ENCODE measurements around the gene RIMS1. TPM values are rescaled to one million over a fixed set of nuclear protein-coding genes. Genes with fewer than 3 reads are reported as not detected.

Gene RIMS1
- total RNA-seq, 1 donor from 2014 or later, result 466 TPM

GRCh38 chr6:72218125-72218524 lies 331.8 kb downstream of the RIMS1 start:
- DNase-seq (ENCODE audit: low spot score in 2 of 2), result peak in 1 of 2 donors; percentile 1
- FAIRE-seq, result no peak

GRCh38 chr6:72219536-72219935 lies 333.2 kb downstream of the RIMS1 start:
- no peak for DNase-seq (ENCODE audit: low spot score in 2 of 2)

GRCh38 chr6:72238021-72238420 lies 351.7 kb downstream of the RIMS1 start:
- DNase-seq (ENCODE audit: low spot score in 2 of 2), result no peak
- peak; percentile 70 for FAIRE-seq

More at GRCh38 chr6:72219536-72219935, 333.2 kb downstream of the RIMS1 start:
- peak; percentile 24 for FAIRE-seq

- DNase-seq (ENCODE audit: low spot score in 2 of 2) (no peak), FAIRE-seq (no peak)
Observed at GRCh38 chr6:72238900-72239299, 352.6 kb downstream of the RIMS1 start.

DNA sequence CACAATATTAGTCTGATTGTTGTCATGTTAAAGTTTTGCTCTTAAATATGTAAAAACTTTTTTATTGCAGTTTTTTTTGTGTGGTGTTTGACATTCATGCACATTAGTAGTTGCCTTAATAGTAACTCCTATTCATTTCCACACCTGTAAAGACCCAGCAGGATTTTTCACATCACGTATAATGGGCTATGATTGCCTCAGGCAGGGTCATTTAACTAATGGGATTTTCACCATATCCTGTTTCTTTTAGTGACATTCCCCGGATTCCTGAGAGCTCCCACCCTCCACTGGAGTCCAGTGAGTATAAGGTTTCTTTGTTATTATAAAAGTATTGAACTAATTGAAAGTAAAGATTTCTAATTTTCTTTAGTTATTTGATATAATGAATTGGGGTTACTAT lies 359.2 kb downstream of the RIMS1 start:
- DNase-seq (ENCODE audit: low spot score in 2 of 2), result no peak
- FAIRE-seq, result no peak

DNA sequence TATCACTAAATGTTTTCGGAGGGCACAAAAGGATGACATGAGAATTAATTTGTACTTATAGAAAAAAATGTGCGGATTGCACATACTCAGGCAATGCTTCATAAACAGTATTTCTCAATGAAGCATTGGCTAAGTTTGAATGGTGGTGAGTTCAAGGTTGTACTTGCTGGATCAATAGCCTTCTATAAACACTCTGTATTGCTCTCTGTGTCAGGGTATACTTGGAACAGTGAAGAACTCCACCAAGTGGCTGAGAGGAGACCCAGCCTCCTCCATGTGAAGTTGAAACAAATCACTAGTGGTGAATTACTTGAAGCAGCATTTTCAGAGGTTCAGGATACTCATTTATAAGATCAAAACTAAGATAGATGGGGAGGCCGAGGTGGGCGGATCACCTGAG lies 360.6 kb downstream of the RIMS1 start:
- DNase-seq (ENCODE audit: low spot score in 2 of 2), result no peak

DNA sequence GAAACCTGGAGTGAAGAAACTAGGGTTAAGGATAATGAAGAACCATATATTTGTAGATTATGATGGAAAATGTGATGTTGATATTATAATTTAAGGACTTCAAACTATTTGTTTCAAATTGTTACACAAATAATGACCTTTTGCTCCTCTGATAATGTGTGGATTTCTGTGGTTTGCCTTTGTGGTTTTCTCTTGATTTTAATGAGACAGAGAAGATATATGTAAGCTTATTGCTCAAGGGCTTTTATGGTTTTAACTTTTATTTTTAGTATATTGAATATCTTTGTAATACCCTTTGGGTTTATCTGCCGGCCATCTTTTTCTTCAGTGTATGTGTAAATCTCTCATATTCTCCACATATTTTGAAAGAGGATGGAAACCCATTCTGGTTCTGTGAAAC lies 362.3 kb downstream of the RIMS1 start:
- FAIRE-seq (no peak), DNase-seq (ENCODE audit: low spot score in 2 of 2) (no peak)

More for the DNA sequence above, 360.6 kb downstream of the RIMS1 start:
- no peak for FAIRE-seq

GRCh38 chr6:72250664-72251063 lies 364.3 kb downstream of the RIMS1 start:
- FAIRE-seq, result no peak
- no peak for DNase-seq (ENCODE audit: low spot score in 2 of 2)

GRCh38 chr6:72260489-72260888 lies 374.1 kb downstream of the RIMS1 start:
- no peak for FAIRE-seq
- no peak for DNase-seq (ENCODE audit: low spot score in 2 of 2)

GRCh38 chr6:72261554-72261953 lies 375.2 kb downstream of the RIMS1 start:
- DNase-seq (ENCODE audit: low spot score in 2 of 2) (no peak), FAIRE-seq (no peak)

- FAIRE-seq (no peak), DNase-seq (ENCODE audit: low spot score in 2 of 2) (no peak)
Observed at GRCh38 chr6:72262254-72262653, 375.9 kb downstream of the RIMS1 start.

DNA sequence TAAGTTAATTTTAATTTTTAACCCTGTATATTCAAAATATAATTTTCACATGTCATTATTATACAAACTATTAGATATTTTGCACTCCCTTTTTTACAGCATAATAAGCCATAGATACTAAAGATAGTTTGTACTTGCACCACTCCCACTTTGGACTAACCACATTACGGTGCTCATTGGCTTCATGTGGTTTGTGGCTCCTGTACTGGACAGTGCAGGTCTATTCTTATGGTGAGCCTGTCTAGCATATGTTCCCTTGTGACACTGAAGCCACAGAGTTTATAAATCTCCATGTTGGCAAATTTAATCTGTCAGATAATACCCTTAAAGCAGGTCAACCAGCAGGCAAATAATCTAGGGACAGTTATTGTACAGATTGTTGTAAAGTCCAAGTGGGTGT lies 381.1 kb downstream of the RIMS1 start:
- no peak for DNase-seq (ENCODE audit: low spot score in 2 of 2)
- FAIRE-seq, result no peak

GRCh38 chr6:72271531-72271930 lies 385.2 kb downstream of the RIMS1 start:
- FAIRE-seq (no peak), DNase-seq (ENCODE audit: low spot score in 2 of 2) (no peak)

- no peak for DNase-seq (ENCODE audit: low spot score in 2 of 2)
- FAIRE-seq, result no peak
Observed at GRCh38 chr6:72272958-72273357, 386.6 kb downstream of the RIMS1 start.

DNA sequence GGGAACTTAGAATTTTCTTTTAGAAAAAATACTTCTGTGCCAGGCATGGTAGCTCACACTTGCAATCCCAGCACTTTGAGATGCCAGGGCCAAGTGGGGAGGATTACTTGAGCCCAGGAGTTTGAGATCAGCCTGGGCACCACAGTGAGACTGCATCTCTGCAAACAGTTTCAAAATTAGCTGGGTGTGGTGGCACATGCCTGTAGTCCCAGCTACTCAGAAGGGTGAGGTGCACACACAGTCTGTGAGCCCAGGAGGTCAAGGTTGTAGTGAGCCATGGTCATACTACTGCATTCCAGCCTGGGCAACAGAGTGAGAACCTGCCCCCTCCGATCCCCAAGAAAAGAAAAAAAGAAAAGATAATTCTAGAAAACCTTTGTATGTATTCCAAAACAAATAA lies 389.5 kb downstream of the RIMS1 start:
- FAIRE-seq (no peak), DNase-seq (ENCODE audit: low spot score in 2 of 2) (no peak)

GRCh38 chr6:72282201-72282600 lies 395.9 kb downstream of the RIMS1 start:
- DNase-seq (ENCODE audit: low spot score in 2 of 2) (no peak), FAIRE-seq (no peak)

DNA sequence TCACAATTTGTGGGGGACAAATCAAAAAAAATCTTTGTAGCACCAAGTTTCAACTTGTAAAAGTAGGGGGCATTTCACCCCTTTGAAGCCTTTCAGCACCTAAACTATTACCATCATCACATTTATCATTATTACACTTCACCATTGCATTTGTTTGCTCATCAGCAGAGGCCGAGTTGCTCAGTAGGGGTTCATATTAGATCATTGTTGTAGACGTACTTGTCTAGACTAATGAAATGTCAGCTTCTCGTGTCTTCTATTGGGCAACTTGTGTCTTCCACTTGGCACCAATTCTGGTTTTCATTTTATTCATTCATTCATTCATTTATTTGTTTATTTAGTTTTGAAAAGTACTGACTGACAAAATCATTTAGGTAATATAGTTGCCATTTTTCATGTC lies 397.2 kb downstream of the RIMS1 start:
- DNase-seq (ENCODE audit: low spot score in 2 of 2) (no peak), FAIRE-seq (no peak)

DNA sequence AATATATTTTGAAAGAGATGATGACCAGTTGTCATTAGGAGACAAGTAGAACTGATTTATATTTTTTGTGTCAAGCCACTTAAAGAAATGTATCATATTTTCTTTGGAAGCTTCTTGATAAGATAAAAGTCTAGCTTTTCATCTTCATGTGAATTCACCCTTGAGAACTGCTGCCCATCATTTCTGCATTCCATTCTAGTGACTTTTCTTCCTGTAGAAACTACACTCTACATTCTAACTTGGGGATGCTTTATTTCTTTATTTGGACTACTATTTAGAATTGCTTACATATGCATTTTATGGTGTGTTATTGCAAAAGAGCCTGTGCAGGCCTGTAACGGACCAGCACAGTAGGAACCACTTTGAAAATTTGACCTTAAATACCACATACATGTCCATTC lies 400.6 kb downstream of the RIMS1 start:
- no peak for FAIRE-seq

GRCh38 chr6:72287801-72288200 lies 401.5 kb downstream of the RIMS1 start:
- FAIRE-seq (no peak), DNase-seq (ENCODE audit: low spot score in 2 of 2) (no peak)

More for the DNA sequence above, 400.6 kb downstream of the RIMS1 start:
- no peak for DNase-seq (ENCODE audit: low spot score in 2 of 2)

- FAIRE-seq (no peak), DNase-seq (ENCODE audit: low spot score in 2 of 2) (no peak)
Observed at GRCh38 chr6:72288592-72288991, 402.2 kb downstream of the RIMS1 start.

- FAIRE-seq (no peak), DNase-seq (ENCODE audit: low spot score in 2 of 2) (no peak)
Observed at GRCh38 chr6:72290620-72291019, 404.3 kb downstream of the RIMS1 start.

GRCh38 chr6:72296375-72296774 lies 410.0 kb downstream of the RIMS1 start:
- no peak for FAIRE-seq
- no peak for DNase-seq (ENCODE audit: low spot score in 2 of 2)

DNA sequence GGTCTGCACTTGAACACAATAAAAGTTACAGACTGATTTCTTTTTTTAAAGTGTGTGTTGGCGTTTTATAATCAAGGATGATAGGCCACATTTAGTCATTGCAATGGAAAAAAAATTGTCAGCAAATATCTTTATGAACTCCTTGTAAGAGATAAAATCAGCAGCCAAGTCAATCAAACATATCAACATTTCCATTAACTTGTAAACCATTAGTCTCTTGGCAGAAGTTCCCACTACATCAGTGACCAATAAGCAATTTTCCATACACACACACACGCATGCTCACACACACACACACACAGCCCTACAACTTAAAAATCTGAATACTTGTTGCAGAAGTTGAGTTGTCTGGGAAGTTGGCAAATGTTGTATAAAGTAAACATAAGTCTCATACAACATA lies 419.6 kb downstream of the RIMS1 start:
- DNase-seq (ENCODE audit: low spot score in 2 of 2), result no peak
- no peak for FAIRE-seq
